Activated CD4-positive, alpha-beta T cell treated with anti-CD3 and anti-CD28 coated beads for 48 hours (primary cell): Measurements from ENCODE around the gene MAML2.

Experiments
- DNase-seq: peaks from one replicate; pipeline ENCODE4 v3.0.0-alpha.2; 2020

MAML2 gene

DNA sequence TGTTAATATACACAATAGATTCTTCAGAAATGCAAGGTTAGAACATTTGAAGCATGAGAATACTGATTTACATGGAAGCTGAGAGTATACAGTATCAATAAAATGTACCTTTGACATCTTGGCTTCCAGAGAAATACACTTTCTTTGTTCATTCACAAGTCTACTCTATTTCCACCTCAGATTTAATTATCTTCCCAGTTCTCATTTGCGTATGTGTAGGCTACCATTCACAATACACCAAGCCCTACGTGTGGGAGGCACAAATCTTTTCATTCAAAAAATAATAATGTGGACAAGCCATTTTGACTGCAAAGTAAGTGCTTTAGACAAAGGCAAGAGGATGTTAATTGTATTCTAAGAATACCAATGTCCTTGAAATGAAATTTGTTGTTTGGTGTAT lies 286.4 kb downstream of the MAML2 start:
- DNase-seq: no peak

DNA sequence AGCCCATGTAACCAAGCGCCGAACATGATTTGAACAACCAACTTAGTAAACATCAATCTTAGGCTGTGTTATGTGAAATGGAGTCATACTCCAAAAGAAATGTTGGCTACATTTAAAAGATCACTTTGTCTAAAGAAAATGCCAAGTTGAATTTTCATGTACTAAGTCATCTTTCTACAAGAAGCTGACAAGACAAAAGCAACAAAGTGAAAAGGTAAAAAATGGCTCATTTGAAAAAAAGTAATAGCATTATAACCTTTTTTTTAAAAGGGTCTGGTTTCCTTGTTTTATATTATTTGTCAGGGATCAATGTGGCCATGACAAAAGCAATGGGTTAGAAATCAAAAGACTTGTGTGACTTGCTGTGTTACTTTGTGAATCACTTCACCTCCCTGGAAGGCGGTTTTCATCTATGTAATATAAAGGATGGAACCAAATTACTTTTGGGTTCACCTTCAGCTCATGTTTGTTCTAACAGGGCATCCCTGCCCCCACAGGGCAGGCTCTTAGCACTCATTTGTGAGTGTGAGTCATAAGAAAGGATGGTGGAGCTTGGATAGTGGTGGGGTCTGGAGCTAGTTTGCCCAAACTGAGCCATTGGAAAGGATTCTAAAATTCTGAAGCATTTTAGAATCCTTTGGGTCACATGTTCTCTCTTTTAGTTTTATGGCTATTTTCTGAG lies 287.1 kb downstream of the MAML2 start:
- peak; percentile 62 for DNase-seq

DNA sequence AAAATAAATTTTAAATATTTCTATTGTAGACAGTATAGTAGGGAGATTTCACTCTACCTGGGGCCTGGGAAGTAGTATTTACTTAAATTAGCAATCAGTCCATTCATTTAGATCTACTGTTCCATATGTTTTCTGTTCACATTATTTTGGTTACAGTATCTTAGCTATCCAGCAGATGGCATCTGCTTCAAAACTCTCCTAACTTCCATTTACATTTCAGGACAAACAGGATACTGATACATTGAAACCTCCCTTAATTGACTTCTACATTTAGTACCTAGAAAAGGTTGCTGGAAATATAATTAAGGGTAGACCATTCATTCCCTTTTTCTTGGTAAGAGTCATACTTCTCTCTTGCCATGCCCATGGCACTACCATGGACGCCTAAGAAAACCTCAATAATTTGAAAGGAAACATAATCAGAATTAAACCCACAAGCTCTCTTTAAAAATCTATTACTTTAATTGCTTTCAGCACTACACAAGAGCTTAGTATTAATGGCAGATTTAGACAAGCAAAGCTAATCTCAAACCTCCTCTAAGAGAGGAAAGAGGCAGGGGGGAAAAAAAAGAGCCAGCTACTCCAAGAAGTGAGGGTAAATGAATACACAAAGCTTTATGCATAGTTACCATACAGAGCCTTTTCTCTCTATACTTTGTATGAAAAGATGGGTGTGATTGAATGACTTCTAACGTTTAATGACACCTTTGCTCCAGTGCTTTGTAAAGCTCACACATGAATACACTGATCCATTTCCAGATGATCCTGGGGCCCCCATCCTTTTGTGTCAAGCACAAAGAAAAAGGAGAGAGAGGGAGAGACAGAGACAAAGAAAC lies 287.9 kb downstream of the MAML2 start:
- DNase-seq: no peak

DNA sequence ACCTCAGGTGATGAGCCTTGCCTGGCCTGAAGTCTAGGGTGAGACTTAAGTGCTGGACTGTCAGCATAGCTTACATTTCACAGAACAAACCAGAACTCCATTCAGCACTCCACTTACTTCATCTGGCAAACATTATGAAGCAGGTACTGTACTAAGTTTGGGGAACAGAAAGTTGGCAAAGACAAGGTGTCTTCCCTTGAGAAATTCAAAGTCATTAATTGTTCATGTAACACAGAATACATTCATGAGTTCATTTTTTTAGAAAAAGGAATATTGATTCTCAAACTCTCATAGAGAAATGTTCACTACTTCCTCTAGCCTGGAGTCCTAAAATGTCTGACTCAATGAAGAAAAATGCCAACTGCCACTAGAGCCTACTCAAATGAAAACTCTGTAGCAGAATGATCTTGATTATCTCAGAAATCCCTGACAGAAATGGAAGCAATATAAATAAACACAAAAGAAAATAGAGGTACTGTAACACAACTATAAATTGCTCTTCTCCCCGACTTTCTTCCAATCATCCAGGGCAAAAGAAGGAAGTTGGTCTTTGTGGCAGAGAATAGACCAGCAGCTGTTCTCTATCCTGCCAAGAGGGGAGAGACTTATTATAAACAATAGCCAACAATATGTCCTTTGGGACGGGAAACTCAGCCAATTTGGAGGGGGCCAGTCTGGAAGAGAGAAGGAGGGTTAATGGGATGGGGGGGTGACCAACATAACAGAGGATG lies 289.9 kb downstream of the MAML2 start:
- DNase-seq: no peak

DNA sequence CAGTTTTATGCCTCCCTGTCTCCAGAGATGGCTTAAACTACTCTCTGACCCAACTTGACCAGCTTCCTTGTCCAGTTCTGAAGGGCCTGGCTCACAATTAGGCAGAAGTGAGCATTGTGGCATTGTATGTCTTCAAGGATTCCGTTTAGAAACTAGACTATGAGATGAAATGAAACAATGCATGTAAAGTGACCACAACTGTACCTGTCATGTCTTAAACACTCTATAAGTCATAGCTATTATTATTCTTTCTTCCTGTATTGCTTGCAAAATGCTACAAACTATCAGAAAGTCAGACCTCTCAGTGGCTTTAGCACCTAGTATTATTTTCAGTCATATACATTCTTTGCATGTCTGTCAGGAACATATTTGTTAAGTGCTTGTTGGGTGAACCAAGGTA lies 291.2 kb downstream of the MAML2 start:
- DNase-seq: no peak

DNA sequence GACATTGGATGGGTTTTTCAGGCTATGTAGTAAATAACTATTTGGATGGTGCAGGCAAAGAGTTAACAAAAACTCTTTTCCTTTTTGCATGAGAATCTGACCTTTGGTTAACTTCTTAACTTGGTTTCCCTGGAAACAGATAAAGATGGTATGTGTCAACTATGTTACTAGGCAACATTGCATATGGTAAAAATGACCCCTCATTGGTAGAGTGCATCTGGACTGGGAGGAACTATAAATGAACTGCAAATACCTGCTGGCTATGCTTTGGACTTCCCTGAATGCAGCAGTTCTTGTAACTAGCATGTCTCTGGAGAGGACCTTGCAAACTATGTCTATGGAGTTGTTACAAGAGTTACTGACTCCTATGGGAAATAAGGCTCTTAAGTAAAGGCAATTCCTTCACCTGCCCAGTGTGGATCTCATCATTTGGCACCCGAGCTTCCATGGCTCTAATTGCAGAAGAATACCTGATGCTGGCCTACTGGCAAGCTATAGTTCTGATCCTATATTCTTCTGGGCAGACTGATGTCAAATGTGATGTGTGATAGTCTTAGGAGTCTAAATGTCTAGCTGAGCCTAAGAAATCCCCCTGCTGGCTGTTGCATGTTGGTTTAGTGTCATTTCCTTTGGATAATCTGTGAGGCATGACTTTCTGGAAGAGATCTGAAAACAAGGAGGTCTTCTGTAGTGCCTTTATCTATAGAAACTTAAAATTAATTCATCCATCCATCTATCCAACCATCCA lies 292.4 kb downstream of the MAML2 start:
- no peak for DNase-seq

DNA sequence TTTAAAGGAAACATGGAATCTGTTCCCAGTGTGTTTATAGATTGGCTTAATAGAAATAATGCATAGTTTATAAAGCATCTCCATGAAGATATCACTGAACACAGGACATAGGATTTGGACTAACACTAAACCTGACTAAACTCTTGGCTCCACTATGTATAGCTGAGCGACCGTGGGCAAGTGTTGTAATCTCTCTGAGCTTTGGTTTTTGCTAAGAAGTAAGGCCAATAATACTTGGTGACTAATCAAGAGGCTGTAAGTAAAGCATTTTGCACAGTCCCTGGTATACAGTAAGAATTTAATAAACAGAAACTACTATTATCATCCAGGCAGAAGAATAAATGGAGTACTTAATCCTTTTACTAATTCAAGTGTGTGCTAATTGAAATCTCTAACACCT lies 293.6 kb downstream of the MAML2 start:
- no peak for DNase-seq

DNA sequence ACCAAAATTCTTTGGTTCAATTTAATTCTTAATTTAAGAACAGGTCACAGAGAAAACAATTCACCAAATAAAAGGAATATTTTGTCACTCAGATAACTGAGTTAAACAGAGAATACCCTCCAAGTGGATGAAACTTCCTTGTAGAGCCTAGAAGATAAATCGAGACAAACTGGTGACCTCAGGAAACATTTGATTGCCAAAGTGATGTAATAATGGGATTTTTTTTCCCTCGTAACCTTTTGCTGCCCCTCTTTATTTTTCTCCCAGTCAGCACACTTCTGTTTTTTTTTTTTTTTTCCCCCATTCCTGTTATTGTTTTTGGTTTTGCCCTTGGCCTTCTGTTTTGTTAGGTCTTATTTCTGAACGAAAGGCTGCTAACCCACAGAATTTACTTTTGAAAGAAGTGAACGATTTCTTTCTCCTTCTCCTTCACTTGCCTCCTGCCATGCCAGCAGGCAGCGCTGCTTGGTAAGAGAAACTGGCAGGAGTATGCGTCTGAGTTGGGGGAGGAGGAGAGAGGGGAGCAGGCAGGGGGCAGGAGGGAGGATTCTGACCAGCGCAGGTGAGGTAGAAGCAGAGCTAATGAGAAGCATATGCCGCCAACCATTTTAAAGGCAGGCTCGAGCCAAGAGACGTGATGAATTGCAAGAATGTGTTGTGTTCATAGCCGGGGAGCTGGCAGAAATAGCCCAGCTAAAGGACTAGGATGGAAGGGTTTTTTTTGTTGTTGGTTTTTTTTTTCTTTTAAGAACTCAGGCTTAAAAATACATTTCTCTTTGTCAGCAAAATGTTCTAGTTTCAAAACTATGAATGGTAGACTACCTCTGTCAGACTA lies 297.2 kb downstream of the MAML2 start:
- no peak for DNase-seq

DNA sequence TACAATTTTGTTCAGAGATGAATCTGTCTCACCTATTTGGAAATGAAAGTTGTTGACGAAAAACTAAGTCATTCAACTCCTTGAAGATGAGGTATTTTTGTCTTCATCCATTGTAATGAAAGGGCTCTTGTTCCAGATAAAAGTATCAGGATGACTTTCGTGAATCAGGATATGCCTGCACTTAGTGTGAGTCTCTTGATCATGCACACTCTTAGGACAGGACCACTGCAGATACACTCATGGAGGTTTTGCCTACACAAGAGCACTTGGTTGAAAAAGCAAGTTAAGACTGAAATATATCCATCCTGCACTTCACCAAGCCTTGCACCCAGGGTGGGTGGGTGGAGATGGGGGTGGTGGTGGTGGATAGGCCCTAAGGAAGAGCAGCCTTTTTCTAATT lies 298.2 kb downstream of the MAML2 start:
- no peak for DNase-seq

DNA sequence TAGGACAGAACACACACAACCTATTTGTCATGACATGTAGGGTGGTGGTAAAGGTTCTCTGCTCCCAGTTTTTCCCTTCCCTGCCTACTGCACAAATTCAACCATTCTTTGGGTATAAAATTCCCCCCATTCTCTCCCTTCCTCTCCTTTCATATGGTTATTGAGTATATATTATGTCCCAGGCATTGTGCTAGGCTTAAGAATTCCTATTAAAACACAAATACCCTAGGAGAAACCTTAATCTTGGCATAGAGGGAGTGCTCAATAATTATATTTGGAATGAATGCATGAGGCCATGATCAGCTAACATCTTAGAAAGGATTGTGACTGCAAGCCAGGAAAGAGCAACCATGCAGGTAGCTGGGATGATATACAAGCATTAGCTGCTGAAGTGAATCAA lies 298.7 kb downstream of the MAML2 start:
- DNase-seq: no peak

DNA sequence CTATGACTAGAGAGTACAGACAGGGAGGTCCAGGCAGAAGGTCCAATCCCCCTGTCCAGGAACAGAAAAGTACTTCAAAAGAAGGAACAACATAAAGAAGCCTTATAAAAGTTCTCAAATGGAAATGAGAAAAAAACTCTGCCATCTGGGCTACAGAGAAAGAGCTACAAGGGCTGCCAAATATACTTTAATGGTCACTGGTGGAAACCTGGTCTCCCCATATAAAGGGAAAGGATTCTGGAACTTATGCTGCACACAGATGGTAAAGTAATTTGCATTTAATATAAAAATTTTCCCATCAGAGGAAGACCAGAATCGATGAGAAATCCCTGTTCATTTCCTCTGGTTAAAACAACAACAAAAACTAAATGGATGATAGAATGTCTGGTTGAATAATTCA lies 299.7 kb downstream of the MAML2 start:
- DNase-seq: no peak

DNA sequence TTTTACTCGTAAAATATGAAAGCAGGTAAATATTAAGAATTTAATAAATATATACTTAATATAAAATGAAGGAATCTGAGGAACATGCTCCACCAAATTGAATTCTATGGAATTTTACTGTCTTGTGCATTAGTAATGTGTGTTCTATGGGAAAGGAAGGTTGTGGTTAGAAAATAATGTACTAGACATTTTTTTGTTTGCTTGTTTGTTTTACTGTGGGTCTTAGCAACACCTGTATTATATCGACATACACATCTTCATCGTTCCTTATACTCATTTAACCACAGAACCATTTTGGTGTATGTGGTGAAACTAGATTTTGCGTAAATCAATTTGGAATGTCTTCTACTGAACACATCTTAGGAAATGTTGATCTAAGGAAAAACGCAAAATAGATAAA lies 304.9 kb downstream of the MAML2 start:
- no peak for DNase-seq

DNA sequence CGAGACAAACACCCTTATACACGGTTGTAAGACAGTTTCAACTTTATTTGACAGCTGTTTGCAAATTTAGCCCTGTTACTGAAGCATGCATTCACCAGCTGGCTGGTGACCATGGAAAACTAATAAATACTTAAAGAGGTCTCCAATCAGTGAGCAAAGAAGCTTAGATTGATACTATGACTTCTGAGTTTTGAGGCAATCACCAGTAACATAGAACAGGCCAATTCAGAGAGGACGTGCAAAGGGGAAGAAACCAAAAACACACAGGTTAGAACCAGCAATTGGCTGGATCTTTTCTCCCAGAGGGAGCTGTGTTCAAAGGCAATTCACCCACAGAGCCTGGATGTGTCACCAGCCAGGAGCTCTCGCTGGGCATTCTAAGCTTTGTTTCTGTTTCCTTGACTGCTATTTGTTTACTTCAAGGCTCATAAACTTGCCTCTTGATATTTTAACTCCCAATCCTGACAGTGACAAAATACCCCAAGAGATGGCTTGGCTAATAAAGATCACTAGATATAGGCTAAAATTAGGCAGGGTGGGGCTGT lies 305.5 kb downstream of the MAML2 start:
- DNase-seq: no peak

DNA sequence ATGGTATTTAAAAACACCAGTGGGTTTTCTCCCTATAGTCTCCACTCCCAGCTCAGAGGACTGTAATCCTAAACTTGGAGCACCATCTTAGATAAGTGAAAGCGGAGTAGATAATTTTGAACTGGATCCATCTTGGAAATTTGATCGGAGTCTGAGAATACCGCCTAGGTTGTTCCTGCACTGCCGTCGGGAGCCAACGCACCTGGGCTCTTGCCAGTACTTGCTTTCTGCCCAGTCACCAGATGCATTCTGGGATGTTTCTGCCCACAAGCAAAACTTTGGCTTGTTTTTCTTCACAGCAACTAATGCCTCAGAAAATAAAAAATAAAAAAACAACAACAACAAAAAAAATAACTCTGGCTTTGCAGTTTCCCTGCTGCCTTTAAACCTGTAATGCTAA lies 306.1 kb downstream of the MAML2 start:
- DNase-seq: no peak

DNA sequence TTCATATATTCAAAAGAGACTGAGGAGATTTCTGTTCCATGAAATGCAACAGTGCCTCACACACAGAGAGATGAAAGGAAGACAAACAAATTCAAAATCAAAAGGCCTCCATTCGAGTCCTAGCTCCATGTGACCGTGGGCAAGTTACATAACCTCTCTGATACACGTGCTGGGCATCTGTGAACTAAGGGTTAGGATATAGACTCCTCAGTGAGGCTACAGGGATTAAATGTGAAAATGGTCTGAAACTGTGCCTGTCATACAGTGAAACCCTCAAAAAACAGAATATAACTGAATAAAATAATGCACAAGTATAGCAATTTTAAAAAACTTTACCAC lies 307.3 kb downstream of the MAML2 start:
- DNase-seq: no peak

DNA sequence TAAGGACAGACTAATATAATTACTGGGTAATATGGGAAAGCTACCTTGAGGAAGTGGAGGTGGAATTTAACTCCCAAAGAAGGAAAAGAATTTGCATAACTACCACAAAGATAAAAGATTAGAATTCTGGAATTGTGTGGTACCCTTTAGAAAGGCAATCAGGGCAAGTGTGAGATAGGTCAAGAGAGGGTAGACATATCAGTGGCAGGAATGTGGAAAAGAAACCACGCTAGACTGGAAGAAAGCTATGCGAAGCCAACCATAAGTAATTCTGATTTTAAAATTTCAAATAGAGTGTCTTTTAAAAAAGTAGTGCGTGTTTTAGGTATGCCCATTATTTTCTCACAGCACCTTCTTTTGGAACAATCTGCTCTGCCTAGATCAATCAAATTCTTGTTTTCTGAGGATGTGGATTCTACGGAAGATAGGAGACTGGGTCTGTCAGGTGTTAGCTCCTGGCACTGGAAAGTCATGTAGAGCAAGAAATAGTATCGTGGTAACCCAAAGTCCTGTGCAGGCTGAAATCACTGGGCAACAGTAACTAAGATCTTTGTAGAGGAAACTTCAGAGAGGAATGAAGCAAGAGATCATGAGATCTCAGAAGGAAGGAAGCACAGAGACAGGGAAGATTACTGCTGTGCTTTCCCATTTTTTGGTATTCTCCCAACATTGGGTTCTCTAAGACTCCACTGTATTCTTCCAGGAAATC lies 307.8 kb downstream of the MAML2 start:
- no peak for DNase-seq

DNA sequence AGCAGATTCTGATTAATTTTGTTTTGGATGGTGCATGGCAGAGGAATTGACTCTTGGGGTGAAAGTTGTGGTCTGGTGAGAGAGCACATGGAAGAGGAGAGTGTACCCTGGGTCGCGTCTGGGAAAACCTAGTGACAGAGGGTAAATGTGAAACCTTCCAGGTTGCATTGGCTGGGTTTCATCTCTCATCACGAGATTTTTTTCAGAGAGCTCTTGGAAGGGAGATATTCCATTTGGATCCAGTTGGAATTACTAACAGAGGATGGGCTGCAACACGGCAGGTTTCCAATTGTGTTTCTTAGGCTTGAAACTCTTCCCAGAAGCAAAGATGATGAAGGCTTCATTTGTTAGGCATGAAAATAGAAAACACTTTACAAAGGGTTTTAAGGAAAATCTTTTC lies 309.4 kb downstream of the MAML2 start:
- DNase-seq: no peak

DNA sequence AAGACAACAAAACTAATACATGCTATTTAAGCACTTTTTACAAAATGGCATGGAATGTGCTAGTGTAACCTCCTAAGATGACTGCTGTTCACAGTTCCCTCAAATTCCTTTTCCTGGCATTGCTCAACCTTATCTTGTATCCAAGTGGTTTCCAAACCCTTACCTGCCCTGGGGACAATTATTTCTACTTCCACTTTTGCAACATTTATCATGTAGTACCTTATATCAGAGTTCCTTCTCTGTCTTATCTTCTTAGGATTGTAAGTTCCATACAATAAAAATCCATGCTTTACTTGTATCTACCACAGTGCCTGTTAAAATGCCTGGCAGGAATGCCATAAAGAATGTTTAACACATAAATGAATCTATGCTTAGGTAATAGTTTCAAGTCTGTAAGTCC lies 309.9 kb downstream of the MAML2 start:
- no peak for DNase-seq

DNA sequence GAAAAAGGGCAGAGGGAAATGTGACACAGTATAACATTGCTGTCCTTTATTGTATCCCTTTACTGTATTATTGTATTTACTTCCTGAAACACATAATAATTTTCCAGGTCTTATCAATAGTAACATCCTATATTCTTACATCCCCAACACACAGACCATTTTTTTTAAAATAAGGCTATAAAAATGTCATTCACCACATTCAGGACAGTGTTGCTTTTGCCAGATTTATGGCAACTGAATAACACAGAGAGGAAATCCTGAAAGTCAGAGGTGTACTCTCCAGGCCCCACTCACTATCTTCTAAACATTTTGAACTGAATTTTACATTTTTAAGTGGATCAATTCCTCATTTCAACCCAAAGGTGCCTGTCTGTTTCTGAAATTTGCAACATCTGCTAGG lies 314.2 kb downstream of the MAML2 start:
- DNase-seq: no peak

DNA sequence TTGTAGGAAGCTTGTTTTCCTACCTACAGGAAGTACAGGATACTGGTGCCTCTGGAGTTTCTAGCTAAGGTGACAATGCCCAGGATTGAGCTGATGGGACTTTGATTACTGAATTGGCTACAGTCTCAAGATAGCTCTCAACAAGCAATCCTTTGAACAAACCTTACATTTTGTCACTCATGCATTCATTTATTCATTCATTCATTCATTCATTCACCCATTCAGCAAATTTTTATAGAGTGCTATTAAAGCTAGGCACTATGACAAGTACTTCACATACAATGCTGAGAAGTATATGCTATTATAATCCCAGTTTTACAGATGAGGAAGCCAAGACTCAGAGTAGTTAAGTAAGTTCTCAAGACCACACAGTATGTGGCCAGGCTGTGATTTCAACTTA lies 316.0 kb downstream of the MAML2 start:
- DNase-seq: no peak

DNA sequence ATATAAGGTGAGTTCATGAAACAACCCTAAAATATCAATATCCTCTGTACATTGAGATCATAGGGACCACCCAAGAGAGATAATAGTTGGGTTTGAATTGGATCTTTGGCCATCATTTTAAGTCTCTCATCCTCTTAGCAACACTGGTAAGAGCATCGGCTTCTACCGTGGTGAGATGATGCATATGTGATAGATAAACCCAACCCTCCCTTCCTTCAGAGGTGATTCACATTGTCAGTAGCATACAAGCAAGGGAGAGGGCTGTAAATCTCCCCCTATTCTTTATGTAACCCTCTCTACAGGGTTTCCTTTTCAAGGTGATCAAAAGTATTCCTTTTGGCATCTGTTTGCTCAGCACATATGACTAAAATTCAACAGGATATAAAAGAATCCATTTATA lies 316.7 kb downstream of the MAML2 start:
- no peak for DNase-seq

DNA sequence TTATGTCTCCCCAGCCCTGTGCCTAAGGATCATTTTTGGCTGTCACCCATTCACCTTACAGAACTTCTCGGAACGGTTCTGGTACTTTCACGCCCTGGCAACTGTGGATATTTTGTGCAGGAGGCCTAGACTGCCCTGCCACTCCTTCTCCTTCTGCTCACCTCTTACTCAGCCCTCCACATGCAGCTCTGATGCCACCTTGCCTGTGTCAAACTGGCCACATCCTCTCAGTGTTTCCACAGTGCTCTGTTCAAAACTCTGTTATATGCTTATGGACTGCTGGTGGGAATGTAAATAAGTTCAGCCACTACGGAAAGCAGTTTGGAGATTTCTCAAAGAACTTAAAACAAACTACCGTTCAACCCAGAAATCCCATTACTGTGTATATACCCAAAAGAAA lies 318.3 kb downstream of the MAML2 start:
- DNase-seq: no peak
